H4 (cell line): Measurements from ENCODE around the gene GNAI3. TPM values are rescaled to one million over a fixed set of nuclear protein-coding genes. Genes with fewer than 3 reads are reported as not detected.
A peak's percentile ranks its signal among the peaks of the same experiment; 100 is the strongest.

Experiments used
- DNase-seq: peaks from one replicate; pipeline ENCODE4 v3.0.0-alpha.2; 2015; ENCODE audit warnings: low spot score
- total RNA-seq: library from RNA; depleted of rRNA; stranded (reverse); fragments of >200 nt; shearing (Covaris generic); gene quantifications from 2 replicates; pipeline ENCODE4 v1.2.3, GENCODE V29; 2014; rRNA removed

Gene GNAI3
- total RNA-seq: 9.0 and 9.8 TPM in 2 replicates

GRCh38 chr1:109548321-109549267 lies at the start of gene GNAI3:
GNAI3 (plus strand) TSS chr1:109548615; CDS start chr1:109548721, 106 bp downstream.
- peak; percentile 96 for DNase-seq

- no peak for DNase-seq
Measured at GRCh38 chr1:109499081-109499480, 49.3 kb upstream of the GNAI3 start.

GRCh38 chr1:109499661-109500536 lies 48.5 kb upstream of the GNAI3 start:
- no peak for DNase-seq

- DNase-seq: no peak
Measured at GRCh38 chr1:109500941-109501381, 47.5 kb upstream of the GNAI3 start.

- DNase-seq: no peak
Measured at GRCh38 chr1:109501644-109502363, 46.6 kb upstream of the GNAI3 start.

GRCh38 chr1:109502364-109502851 lies 46.0 kb upstream of the GNAI3 start:
- DNase-seq: no peak

- DNase-seq: no peak
Measured at GRCh38 chr1:109503935-109504334, 44.5 kb upstream of the GNAI3 start.

- no peak for DNase-seq
Measured at GRCh38 chr1:109504974-109505373, 43.4 kb upstream of the GNAI3 start.

- DNase-seq: no peak
Measured at GRCh38 chr1:109508001-109508872, 40.2 kb upstream of the GNAI3 start.

- DNase-seq: no peak
Measured at GRCh38 chr1:109508873-109509175, 39.6 kb upstream of the GNAI3 start.

GRCh38 chr1:109509176-109510134 lies 39.0 kb upstream of the GNAI3 start, which contains the start of gene AMIGO1:
AMIGO1 (minus strand) TSS chr1:109509727; CDS start chr1:109508912, 815 bp downstream.
- no peak for DNase-seq

- no peak for DNase-seq
Measured at GRCh38 chr1:109513110-109513710, 35.2 kb upstream of the GNAI3 start.

- no peak for DNase-seq
Measured at GRCh38 chr1:109514846-109515245, 33.6 kb upstream of the GNAI3 start.

GRCh38 chr1:109516872-109517271 lies 31.5 kb upstream of the GNAI3 start:
- DNase-seq: no peak

- no peak for DNase-seq
Measured at GRCh38 chr1:109517337-109517736, 31.1 kb upstream of the GNAI3 start.

- no peak for DNase-seq
Measured at GRCh38 chr1:109521002-109521951, 27.1 kb upstream of the GNAI3 start.

GRCh38 chr1:109522026-109522425 lies 26.4 kb upstream of the GNAI3 start:
- DNase-seq: no peak

- DNase-seq: no peak
Measured at GRCh38 chr1:109523706-109524105, 24.7 kb upstream of the GNAI3 start.
